H1 (cell line): Measurements from ENCODE around the gene ABHD13.

Experiments used
- ATF2 ChIP-seq: IDR thresholded peaks from 2 replicates; pipeline ENCODE4 v1.6.1; 2012; ENCODE audit warnings: low read length, inconsistent platforms
- CBX5 ChIP-seq: fragments of 300-800, 300-1000 bp; sonication (generic); IDR thresholded peaks from 2 replicates; pipeline ENCODE4 v1.7.1; 2016; ENCODE audit warnings: antibody characterized with exemption, low read length, low read depth
- CTCF ChIP-seq, 3 experiments: IDR thresholded peaks; 1 replicate in 2 of 3; 2 replicates in 1 of 3; pipeline versions ENCODE4 v1.5.1 to v1.6.1; 2011; ENCODE audit warnings: low read length in 3 of 3, mild to moderate bottlenecking in 3 of 3, inconsistent platforms in 2 of 3, low read depth in 1 of 3, moderate library complexity in 1 of 3; ENCODE audit not compliant: insufficient read depth in 1 of 3; ENCODE audit errors: control extremely low read depth in 1 of 3
- RAD21 ChIP-seq, 2 experiments: IDR thresholded peaks in 1 of 2; conservative IDR thresholded peaks in 1 of 2; 2 replicates each; pipeline ENCODE4 v1.6.1; 2011; ENCODE audit warnings: low read depth in 2 of 2, low read length in 2 of 2, improper control_type of control experiment in 1 of 2, inconsistent platforms in 1 of 2, mild to moderate bottlenecking in 1 of 2, moderate library complexity in 1 of 2
- SIX5 ChIP-seq: IDR thresholded peaks from 2 replicates; pipeline ENCODE4 v1.6.1; 2011; ENCODE audit warnings: mild to moderate bottlenecking, low read depth, low read length

- no peak for TF ChIP-seq CTCF (IDR thresholded peaks at IDR 0.05; ENCODE audit: control extremely low read depth in 1 of 3, insufficient read depth in 1 of 3, low read depth in 1 of 3, low read length in 3 of 3)
- no peak for TF ChIP-seq CBX5
- no peak for TF ChIP-seq SIX5
- TF ChIP-seq RAD21 (IDR thresholded peaks at IDR 0.05 in 1 of 2, conservative IDR thresholded peaks at IDR 0.05 in 1 of 2; ENCODE audit: low read depth in 2 of 2, low read length in 2 of 2), result no peak
- TF ChIP-seq ATF2, result no peak
Measured at GRCh38 chr13:108281901-108282300, 63.7 kb downstream of the ABHD13 start.
